ENCODE results near the gene SLC22A12. TPM values are rescaled to one million over a fixed set of nuclear protein-coding genes. Genes with fewer than 3 reads are reported as not detected.

Gene SLC22A12
- total RNA-seq, 4 donors from 2014 or later: not detected

- DNase-seq (ENCODE audit: low spot score in 2 of 2): no peak
- no peak overlapping the region for H3K4me3 ChIP-seq (ENCODE audit: low read depth, poor library complexity, severe bottlenecking)
- TF ChIP-seq POLR2A (IDR thresholded peaks at IDR 0.05): no peak
- TF ChIP-seq, protein P1, sequence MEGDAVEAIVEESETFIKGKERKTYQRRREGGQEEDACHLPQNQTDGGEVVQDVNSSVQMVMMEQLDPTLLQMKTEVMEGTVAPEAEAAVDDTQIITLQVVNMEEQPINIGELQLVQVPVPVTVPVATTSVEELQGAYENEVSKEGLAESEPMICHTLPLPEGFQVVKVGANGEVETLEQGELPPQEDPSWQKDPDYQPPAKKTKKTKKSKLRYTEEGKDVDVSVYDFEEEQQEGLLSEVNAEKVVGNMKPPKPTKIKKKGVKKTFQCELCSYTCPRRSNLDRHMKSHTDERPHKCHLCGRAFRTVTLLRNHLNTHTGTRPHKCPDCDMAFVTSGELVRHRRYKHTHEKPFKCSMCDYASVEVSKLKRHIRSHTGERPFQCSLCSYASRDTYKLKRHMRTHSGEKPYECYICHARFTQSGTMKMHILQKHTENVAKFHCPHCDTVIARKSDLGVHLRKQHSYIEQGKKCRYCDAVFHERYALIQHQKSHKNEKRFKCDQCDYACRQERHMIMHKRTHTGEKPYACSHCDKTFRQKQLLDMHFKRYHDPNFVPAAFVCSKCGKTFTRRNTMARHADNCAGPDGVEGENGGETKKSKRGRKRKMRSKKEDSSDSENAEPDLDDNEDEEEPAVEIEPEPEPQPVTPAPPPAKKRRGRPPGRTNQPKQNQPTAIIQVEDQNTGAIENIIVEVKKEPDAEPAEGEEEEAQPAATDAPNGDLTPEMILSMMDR (IDR thresholded peaks at IDR 0.05): no peak
- intact Hi-C loops (cut with DNase I; ENCODE audit: low total_unique reads): no loop called here
- 80 to 93% methylated on average over 10 of the region's 12 CpGs for WGBS, 2 donors
These were observed 7.2 kb downstream of the SLC22A12 start for GRCh38 chr11:64598106-64598796.

- DNase-seq (ENCODE audit: low spot score in 2 of 2): no peak
- no peak for TF ChIP-seq POLR2A (IDR thresholded peaks at IDR 0.05)
- TF ChIP-seq, protein P1 (IDR thresholded peaks at IDR 0.05): no peak
- H3K4me3 ChIP-seq (ENCODE audit: low read depth, poor library complexity, severe bottlenecking): no peak overlapping the region
- 73 to 77% methylated on average over 19 to 20 of the region's 23 CpGs for WGBS, 2 donors
- intact Hi-C loops (cut with DNase I; ENCODE audit: low total_unique reads): no loop called here
These were observed 8.0 kb downstream of the SLC22A12 start for GRCh38 chr11:64598797-64599697.

DNA sequence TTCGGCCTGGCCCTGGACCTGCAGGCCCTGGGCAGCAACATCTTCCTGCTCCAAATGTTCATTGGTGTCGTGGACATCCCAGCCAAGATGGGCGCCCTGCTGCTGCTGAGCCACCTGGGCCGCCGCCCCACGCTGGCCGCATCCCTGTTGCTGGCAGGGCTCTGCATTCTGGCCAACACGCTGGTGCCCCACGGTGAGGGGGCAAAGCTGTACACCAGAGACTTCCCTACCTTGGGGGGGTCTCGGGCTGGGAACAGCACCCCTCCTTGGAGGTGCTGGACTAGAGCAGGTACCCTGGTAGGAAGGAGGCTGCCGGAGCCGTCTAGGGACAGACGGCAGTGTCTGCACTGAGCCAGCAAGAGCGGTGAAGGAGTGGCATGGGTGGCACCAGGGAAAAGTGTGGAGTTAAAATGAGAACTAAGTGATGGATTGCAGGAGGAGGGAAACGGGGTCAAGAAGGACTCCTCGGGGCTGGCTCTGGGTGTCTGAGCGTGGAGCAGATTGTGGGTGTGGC is 8.7 kb downstream of the SLC22A12 start:
- no peak overlapping the region for H3K4me3 ChIP-seq (ENCODE audit: low read depth, poor library complexity, severe bottlenecking)
- TF ChIP-seq POLR2A (IDR thresholded peaks at IDR 0.05): no peak
- TF ChIP-seq, protein P1 (IDR thresholded peaks at IDR 0.05): no peak
- intact Hi-C loops (cut with DNase I; ENCODE audit: low total_unique reads): no loop called here
- 88 to 89% methylated on average over 17 of the region's 17 CpGs for WGBS, 2 donors
- DNase-seq (ENCODE audit: low spot score in 2 of 2): no peak

GRCh38 chr11:64600281-64600992 is 9.4 kb downstream of the SLC22A12 start:
- DNase-seq (ENCODE audit: low spot score in 2 of 2): no peak
- 86 to 90% methylated on average over 10 to 16 of the region's 19 CpGs for WGBS, 2 donors
- intact Hi-C loops (cut with DNase I; ENCODE audit: low total_unique reads): no loop called here
- TF ChIP-seq, protein P1 (IDR thresholded peaks at IDR 0.05): no peak
- no peak for TF ChIP-seq POLR2A (IDR thresholded peaks at IDR 0.05)
- H3K4me3 ChIP-seq (ENCODE audit: low read depth, poor library complexity, severe bottlenecking): no peak overlapping the region

GRCh38 chr11:64601605-64602465 is 10.8 kb downstream of the SLC22A12 start:
- DNase-seq (ENCODE audit: low spot score in 2 of 2): no peak
- no peak overlapping the region for H3K4me3 ChIP-seq (ENCODE audit: low read depth, poor library complexity, severe bottlenecking)
- intact Hi-C loops (cut with DNase I; ENCODE audit: low total_unique reads): no loop called here
- no peak for TF ChIP-seq POLR2A (IDR thresholded peaks at IDR 0.05)
- 86 to 90% methylated on average over 12 of the region's 12 CpGs for WGBS, 2 donors
